Adipose tissue (tissue), 3 donors: Measurements from ENCODE around the gene LFNG. TPM values are rescaled to one million over a fixed set of nuclear protein-coding genes. Genes with fewer than 3 reads are reported as not detected.

Experiments used
- H3K27ac ChIP-seq: one replicate; pipeline ENCODE4 v1.5.1; 2013; ENCODE audit warnings: low read depth, low read length
- WGBS, 3 donors: extraction: QIAGEN DNeasy Blood & Tissue Kit; methylation state at CpG; one replicate each; pipeline ENCODE4 v1.1.7; 2013; 5-methylcytosine and 5-hydroxymethylcytosine counted together
- polyA plus RNA-seq, 3 donors: library from polyadenylated mRNA; stranded (reverse); fragments of 200-250 nt; gene quantifications; one replicate each; pipeline ENCODE4 v1.2.3, GENCODE V29; 2013
- donor health status: healthy with polysubstance abuse.
- donor health status: Bipolar disorder and iron deficiency.
- donor health status: healthy.

The LFNG gene
- polyA plus RNA-seq, 3 donors: 12.5 to 52.7 (median 23.7) TPM

GRCh38 chr7:2572101-2572842, 52.7 kb downstream of the LFNG start:
- H3K27ac ChIP-seq: no peak overlapping the region
- 74 to 88% (median 74%) methylated on average over 22 of the region's 22 CpGs for WGBS, 3 donors

GRCh38 chr7:2573761-2574160, 54.2 kb downstream of the LFNG start:
- no peak overlapping the region for H3K27ac ChIP-seq
- WGBS, 3 donors: 83 to 92% (median 91%) methylated on average over 9 of the region's 9 CpGs

GRCh38 chr7:2575046-2575732, 55.6 kb downstream of the LFNG start:
- no peak overlapping the region for H3K27ac ChIP-seq
- WGBS, 3 donors: 78 to 89% (median 81%) methylated on average over 20 to 21 of the region's 21 CpGs

GRCh38 chr7:2575733-2576340, 56.3 kb downstream of the LFNG start:
- 86 to 91% (median 87%) methylated on average over 21 of the region's 21 CpGs for WGBS, 3 donors
- no peak overlapping the region for H3K27ac ChIP-seq

- WGBS, 3 donors: 92% methylated on average over 55 to 56 of the region's 56 CpGs
- no peak overlapping the region for H3K27ac ChIP-seq
Observed at GRCh38 chr7:2576742-2577491, 57.3 kb downstream of the LFNG start.

Other genes starting within 250 kb of the LFNG start
- 10 to 100 TPM; 11.8 to 44.0 (median 26.2) TPM for gene SNX8, start 205.3 kb upstream of the LFNG start, polyA plus RNA-seq
- gene EIF3B, start 164.9 kb upstream of the LFNG start, polyA plus RNA-seq: 100 to 1,000 TPM in 1 of 3 donors, 10 to 100 TPM in 2; 64.8 to 130 (median 74.6) TPM
- gene CHST12, start 116.2 kb upstream of the LFNG start, polyA plus RNA-seq: 10 to 100 TPM; 10.5 to 20.4 (median 15.7) TPM
- gene GRIFIN, start 43.4 kb upstream of the LFNG start, polyA plus RNA-seq: not detected
- 10 to 100 TPM; 17.8 to 29.8 (median 18.7) TPM for gene BRAT1, start 35.8 kb downstream of the LFNG start, polyA plus RNA-seq
- gene IQCE, start 39.2 kb downstream of the LFNG start, polyA plus RNA-seq: 1 to 10 TPM; 4.3 to 8.7 (median 5.4) TPM
- 10 to 100 TPM in 2 of 3 donors, 1 to 10 TPM in 1; 7.2 to 49.8 (median 26.4) TPM for gene TTYH3, start 112.2 kb downstream of the LFNG start, polyA plus RNA-seq
- gene AMZ1, start 168.4 kb downstream of the LFNG start, polyA plus RNA-seq: under 1 TPM in 2 of 3 donors, not detected in 1; 0.01 to 0.06 TPM